Muscle of leg (tissue), 11 donors: Measurements from ENCODE around the gene CAPN10. TPM values are rescaled to one million over a fixed set of nuclear protein-coding genes. Genes with fewer than 3 reads are reported as not detected.

Experiments used
- DNase-seq: peaks from one replicate; pipeline ENCODE4 v3.0.0; 2013
- H3K27ac ChIP-seq: one replicate; pipeline ENCODE4 v1.5.1; 2013; ENCODE audit warnings: mild to moderate bottlenecking, low read length, control low read depth
- H3K27me3 ChIP-seq: one replicate; pipeline ENCODE4 v1.6.1; 2013; ENCODE audit warnings: low read length; ENCODE audit not compliant: control insufficient read depth, insufficient read depth
- H3K36me3 ChIP-seq: one replicate; pipeline ENCODE4 v1.6.1; 2013; ENCODE audit warnings: low read length; ENCODE audit not compliant: control insufficient read depth, insufficient read depth
- H3K4me1 ChIP-seq: one replicate; pipeline ENCODE4 v1.6.1; 2013; ENCODE audit warnings: low read length; ENCODE audit not compliant: control insufficient read depth, insufficient read depth
- H3K4me3 ChIP-seq: one replicate; pipeline ENCODE4 v1.5.1; 2013; ENCODE audit warnings: low read length, control low read depth
- H3K9me3 ChIP-seq: replicated peaks from 2 replicates; pipeline ENCODE4 v1.6.1; 2013; ENCODE audit warnings: low read depth, low read length; ENCODE audit not compliant: control insufficient read depth
- WGBS: methylation state at CpG from one replicate; pipeline ENCODE4 v1.1.5; 2013; ENCODE audit warnings: missing lambda C conversion rate; ENCODE audit not compliant: insufficient coverage; 5-methylcytosine and 5-hydroxymethylcytosine counted together
- polyA plus RNA-seq, 8 donors: library from polyadenylated mRNA; unstranded; fragments of 120-200 nt; gene quantifications; one replicate each; pipeline versions ENCODE4 v1.2.1 to v1.2.3, GENCODE V29; 2013; ENCODE audit warnings: inconsistent platforms in 1 of 8, low replicate concordance in 1 of 8; ENCODE audit not compliant: insufficient read length in 8 of 8, insufficient read depth in 1 of 8
- total RNA-seq: library from RNA; stranded (reverse); fragments of 120-200 nt; gene quantifications from one replicate; pipeline ENCODE4 v1.2.4, GENCODE V29; 2013

The CAPN10 gene
- total and polyA plus RNA-seq, 9 donors: 14.2 to 23.6 (median 17.1) TPM

- peaks cover 40% of the 10 kb centered on the region for H3K36me3 ChIP-seq
- DNase-seq: no peak
- no peaks in the 10 kb centered on the region for H3K27me3 ChIP-seq
- no peak overlapping the region for H3K4me3 ChIP-seq
- peaks cover 24% of the 10 kb centered on the region for H3K4me1 ChIP-seq
- 87% methylated on average over 16 of the region's 16 CpGs for WGBS
- H3K9me3 ChIP-seq: no peaks in the 10 kb centered on the region
- H3K27ac ChIP-seq: no peak overlapping the region
Measured at GRCh38 chr2:240589850-240590525, 3.5 kb downstream of the CAPN10 start.

DNA sequence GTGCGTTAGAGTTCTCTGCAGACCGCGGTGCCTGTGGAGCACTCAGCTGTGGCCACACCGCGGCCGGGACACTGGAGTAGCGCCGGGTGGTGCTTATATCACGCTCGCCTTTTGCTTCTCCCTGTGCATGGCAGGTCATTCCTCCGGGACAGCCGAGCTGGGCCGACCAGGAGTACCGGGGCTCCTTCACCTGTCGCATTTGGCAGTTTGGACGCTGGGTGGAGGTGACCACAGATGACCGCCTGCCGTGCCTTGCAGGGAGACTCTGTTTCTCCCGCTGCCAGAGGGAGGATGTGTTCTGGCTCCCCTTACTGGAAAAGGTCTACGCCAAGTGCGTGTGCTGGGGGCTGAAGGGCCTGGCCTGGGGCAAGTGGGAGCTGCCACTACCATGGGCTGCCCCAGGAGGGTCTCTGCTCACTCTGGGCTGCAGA is 4.2 kb downstream of the CAPN10 start:
- Histone ChIP-seq H3K27me3 (no peaks in the 10 kb centered on the region), H3K9me3 (no peaks in the 10 kb centered on the region), H3K4me1 (peaks cover 17% of the 10 kb centered on the region), H3K4me3 (no peak overlapping the region), H3K36me3 (peaks cover 46% of the 10 kb centered on the region), H3K27ac (no peak overlapping the region)
- DNase-seq: no peak
- WGBS: 93% methylated on average over 21 of the region's 21 CpGs

- no peak for DNase-seq
- Histone ChIP-seq H3K36me3 (peaks cover 51% of the 10 kb centered on the region), H3K4me3 (no peak overlapping the region), H3K4me1 (peaks cover 17% of the 10 kb centered on the region), H3K27me3 (no peaks in the 10 kb centered on the region), H3K9me3 (no peaks in the 10 kb centered on the region), H3K27ac (no peak overlapping the region)
- 60% methylated on average over 1 of the region's 6 CpGs for WGBS
Measured at GRCh38 chr2:240591226-240591625, 4.7 kb downstream of the CAPN10 start.

DNA sequence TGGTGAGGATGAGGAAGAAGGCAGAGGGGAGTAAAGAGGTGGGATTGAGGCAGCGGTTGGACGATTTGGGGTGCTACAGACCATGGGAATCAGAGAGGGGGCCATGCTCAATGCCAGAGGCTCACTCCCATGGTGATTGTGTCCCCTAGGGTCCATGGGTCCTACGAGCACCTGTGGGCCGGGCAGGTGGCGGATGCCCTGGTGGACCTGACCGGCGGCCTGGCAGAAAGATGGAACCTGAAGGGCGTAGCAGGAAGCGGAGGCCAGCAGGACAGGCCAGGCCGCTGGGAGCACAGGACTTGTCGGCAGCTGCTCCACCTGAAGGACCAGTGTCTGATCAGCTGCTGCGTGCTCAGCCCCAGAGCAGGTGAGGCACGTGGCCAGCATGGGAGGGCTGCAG is 5.2 kb downstream of the CAPN10 start:
- WGBS: 91% methylated on average over 13 of the region's 13 CpGs
- H3K4me1 ChIP-seq: peaks cover 17% of the 10 kb centered on the region
- H3K36me3 ChIP-seq: peaks cover 56% of the 10 kb centered on the region
- no peaks in the 10 kb centered on the region for H3K9me3 ChIP-seq
- H3K4me3 ChIP-seq: no peak overlapping the region
- H3K27ac ChIP-seq: no peak overlapping the region
- no peaks in the 10 kb centered on the region for H3K27me3 ChIP-seq
- no peak for DNase-seq

- H3K9me3 ChIP-seq: no peaks in the 10 kb centered on the region
- WGBS: 89% methylated on average over 19 of the region's 20 CpGs
- no peaks in the 10 kb centered on the region for H3K27me3 ChIP-seq
- H3K36me3 ChIP-seq: peaks cover 68% of the 10 kb centered on the region
- DNase-seq: no peak
- peaks cover 5% of the 10 kb centered on the region for H3K4me1 ChIP-seq
- H3K4me3 ChIP-seq: no peak overlapping the region
- H3K27ac ChIP-seq: no peak overlapping the region
Measured at GRCh38 chr2:240593026-240593702, 6.6 kb downstream of the CAPN10 start.

DNA sequence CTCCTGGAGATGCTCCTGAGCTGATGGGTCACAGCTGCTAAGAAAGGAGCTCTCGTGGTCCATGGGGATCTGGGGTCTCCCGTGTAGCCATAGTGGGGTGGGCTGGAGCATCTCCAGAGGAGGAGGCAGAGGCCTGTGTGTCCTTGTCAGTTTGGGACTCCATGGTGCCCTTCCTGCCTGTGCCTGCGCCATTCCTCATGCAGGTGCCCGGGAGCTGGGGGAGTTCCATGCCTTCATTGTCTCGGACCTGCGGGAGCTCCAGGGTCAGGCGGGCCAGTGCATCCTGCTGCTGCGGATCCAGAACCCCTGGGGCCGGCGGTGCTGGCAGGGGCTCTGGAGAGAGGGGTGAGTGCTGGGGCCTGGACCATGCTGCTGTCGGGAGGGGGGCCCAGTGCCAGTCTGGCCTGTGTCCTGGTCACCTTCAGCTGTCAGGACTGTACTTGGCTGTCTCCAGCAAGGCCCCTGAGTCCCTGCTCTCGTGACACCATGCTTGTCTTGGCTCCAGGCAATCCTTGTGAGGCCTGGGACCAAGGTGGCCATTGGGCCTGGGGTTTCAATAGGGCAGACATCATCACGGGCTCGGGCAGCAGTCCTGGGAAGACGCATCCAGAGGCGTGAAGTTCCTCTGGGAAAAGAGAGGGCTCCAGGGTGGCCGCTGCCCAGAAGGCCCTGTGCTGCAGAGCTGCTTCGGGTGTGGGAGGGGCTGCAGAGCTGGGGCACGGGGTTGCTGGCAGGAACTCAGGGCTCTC is 7.3 kb downstream of the CAPN10 start:
- 73% methylated on average over 17 of the region's 19 CpGs for WGBS
- H3K36me3 ChIP-seq: peaks cover 75% of the 10 kb centered on the region
- no peaks in the 10 kb centered on the region for H3K27me3 ChIP-seq
- no peak overlapping the region for H3K4me3 ChIP-seq
- no peaks in the 10 kb centered on the region for H3K4me1 ChIP-seq
- H3K9me3 ChIP-seq: no peaks in the 10 kb centered on the region
- no peak overlapping the region for H3K27ac ChIP-seq
- no peak for DNase-seq

GRCh38 chr2:240594511-240595380 is 8.2 kb downstream of the CAPN10 start:
- no peak overlapping the region for H3K4me3 ChIP-seq
- no peaks in the 10 kb centered on the region for H3K4me1 ChIP-seq
- no peaks in the 10 kb centered on the region for H3K9me3 ChIP-seq
- H3K36me3 ChIP-seq: peaks cover 73% of the 10 kb centered on the region
- H3K27ac ChIP-seq: no peak overlapping the region
- 81% methylated on average over 34 of the region's 34 CpGs for WGBS
- H3K27me3 ChIP-seq: no peaks in the 10 kb centered on the region
- DNase-seq: no peak

DNA sequence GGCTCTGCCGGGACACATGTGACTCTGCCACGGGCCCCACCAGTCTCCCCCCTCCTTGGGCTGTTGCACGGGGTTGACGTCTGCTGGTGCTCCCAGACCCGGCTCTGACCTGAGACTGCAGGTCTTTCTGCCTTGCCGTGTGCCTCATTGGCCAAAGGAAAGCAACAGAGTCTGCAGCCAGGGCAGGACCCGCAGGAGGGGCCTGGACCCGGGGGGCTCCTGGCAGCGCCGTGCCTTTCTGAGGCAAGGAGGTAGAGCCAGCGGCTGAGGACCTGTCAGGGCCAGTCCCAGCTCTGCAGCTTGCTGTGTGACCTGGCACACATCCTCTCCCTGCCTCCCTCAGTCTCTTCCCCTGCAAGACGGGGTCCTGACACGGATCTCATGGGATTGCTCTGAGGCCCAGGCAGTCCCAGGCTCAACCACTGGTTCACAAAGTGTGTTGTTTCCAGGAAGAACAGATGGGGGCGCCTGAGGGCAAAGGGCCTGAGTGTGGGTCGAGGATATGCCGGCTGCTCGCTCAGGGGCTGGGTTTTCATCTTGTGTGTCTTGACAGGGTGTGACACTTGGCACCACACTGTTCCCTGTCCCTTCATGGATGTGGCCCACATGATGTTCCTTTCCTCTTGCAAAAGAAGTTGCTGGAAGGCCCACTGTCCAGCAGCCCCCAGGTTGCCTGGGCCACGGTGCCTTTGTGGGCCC is 9.0 kb downstream of the CAPN10 start:
- H3K4me3 ChIP-seq: no peak overlapping the region
- H3K27me3 ChIP-seq: no peaks in the 10 kb centered on the region
- peaks cover 75% of the 10 kb centered on the region for H3K36me3 ChIP-seq
- H3K9me3 ChIP-seq: no peaks in the 10 kb centered on the region
- no peak for DNase-seq
- WGBS: 60% methylated on average over 18 of the region's 18 CpGs
- H3K4me1 ChIP-seq: no peaks in the 10 kb centered on the region
- no peak overlapping the region for H3K27ac ChIP-seq

- DNase-seq: no peak
- H3K9me3 ChIP-seq: no peaks in the 10 kb centered on the region
- H3K36me3 ChIP-seq: peaks cover 73% of the 10 kb centered on the region
- no peaks in the 10 kb centered on the region for H3K27me3 ChIP-seq
- 92% methylated on average over 17 of the region's 17 CpGs for whole genome bisulfite sequencing
- H3K4me1 ChIP-seq: no peaks in the 10 kb centered on the region
- no peak overlapping the region for H3K4me3 ChIP-seq
- no peak overlapping the region for H3K27ac ChIP-seq
Measured at GRCh38 chr2:240596080-240596460, 9.5 kb downstream of the CAPN10 start.
